ENCODE results near the gene RNF224. TPM values are rescaled to one million over a fixed set of nuclear protein-coding genes. Genes with fewer than 3 reads are reported as not detected.

RNF224 gene
- total and polyA plus RNA-seq, 2 of the 13 experiments (the other 11 are each of a cell fraction or from before 2014, with no cell fraction given) = 0.09 TPM; not detected in 1

DNA sequence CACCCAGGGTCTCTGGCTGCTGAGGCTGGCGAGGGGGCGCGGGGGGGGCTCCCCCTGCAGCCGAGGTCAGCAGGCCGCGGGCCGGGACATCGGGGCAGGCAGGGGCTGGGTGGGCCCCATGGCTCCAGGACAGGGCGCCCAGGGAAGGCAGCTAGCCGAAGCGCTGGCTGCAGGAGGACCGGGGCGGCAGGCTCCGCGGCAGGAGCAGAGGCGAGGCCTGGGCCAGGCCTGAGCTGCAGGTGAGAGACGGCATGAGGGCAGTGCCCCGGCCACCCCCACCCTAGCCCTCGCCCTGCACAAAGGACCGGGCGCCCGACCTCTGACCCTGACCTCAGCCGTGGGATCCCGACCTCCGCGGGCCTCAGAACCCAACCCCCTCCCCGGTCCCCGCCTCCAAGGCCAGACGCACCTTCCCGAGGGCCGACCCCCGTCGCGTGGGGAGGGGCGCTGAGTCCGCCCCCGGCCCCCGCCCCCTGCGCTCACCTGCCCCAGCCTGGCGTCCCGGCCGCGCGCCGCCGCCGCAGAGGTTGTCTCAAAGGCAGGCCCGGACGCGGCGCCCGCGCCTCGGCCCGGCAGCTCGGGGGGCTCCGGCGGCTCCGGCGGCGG is 5.7 kb upstream of the RNF224 start (continued):
- TF ChIP-seq, protein P1, sequence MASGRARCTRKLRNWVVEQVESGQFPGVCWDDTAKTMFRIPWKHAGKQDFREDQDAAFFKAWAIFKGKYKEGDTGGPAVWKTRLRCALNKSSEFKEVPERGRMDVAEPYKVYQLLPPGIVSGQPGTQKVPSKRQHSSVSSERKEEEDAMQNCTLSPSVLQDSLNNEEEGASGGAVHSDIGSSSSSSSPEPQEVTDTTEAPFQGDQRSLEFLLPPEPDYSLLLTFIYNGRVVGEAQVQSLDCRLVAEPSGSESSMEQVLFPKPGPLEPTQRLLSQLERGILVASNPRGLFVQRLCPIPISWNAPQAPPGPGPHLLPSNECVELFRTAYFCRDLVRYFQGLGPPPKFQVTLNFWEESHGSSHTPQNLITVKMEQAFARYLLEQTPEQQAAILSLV (CRISPR knock-in tag; IDR thresholded peaks at IDR 0.05; ENCODE audit: borderline replicate concordance) = 0 out of 2 replicates have a peak, but pooled peaks have one; percentile 60
- TF ChIP-seq RAD21 (CRISPR knock-in tag; IDR thresholded peaks at IDR 0.05) (no peak), KAT7 (CRISPR knock-in tag; IDR thresholded peaks at IDR 0.05; ENCODE audit: borderline replicate concordance) (no peak), YEATS4 (CRISPR knock-in tag; IDR thresholded peaks at IDR 0.05; ENCODE audit: borderline replicate concordance) (peak; percentile 33; the same call in 1 of the 2 replicates), LCORL (IDR thresholded peaks at IDR 0.05) (no peak), LCORL (CRISPR knock-in tag; IDR thresholded peaks at IDR 0.05) (peak; percentile 29; the same call in 1 of the 2 replicates), ISX (CRISPR knock-in tag; conservative IDR thresholded peaks at IDR 0.05) (no peak), HNRNPL (IDR thresholded peaks at IDR 0.05; ENCODE audit: low read depth, low read length) (peak; percentile 92), ZNF562 (CRISPR knock-in tag; IDR thresholded peaks at IDR 0.05; ENCODE audit: borderline replicate concordance) (no peak), RXRA (CRISPR knock-in tag; IDR thresholded peaks at IDR 0.05) (peak; percentile 83), BRD4 (CRISPR knock-in tag; IDR thresholded peaks at IDR 0.05) (no peak), HDAC1 (CRISPR knock-in tag; IDR thresholded peaks at IDR 0.05) (peak; percentile 63; the same call in 1 of the 2 replicates), EZH2 (conservative IDR thresholded peaks at IDR 0.05; ENCODE audit: low read depth, low read length) (no peak), ZNF337 (CRISPR knock-in tag; IDR thresholded peaks at IDR 0.05; ENCODE audit: borderline replicate concordance, low read depth) (no peak)
- TF ChIP-seq, protein P2, sequence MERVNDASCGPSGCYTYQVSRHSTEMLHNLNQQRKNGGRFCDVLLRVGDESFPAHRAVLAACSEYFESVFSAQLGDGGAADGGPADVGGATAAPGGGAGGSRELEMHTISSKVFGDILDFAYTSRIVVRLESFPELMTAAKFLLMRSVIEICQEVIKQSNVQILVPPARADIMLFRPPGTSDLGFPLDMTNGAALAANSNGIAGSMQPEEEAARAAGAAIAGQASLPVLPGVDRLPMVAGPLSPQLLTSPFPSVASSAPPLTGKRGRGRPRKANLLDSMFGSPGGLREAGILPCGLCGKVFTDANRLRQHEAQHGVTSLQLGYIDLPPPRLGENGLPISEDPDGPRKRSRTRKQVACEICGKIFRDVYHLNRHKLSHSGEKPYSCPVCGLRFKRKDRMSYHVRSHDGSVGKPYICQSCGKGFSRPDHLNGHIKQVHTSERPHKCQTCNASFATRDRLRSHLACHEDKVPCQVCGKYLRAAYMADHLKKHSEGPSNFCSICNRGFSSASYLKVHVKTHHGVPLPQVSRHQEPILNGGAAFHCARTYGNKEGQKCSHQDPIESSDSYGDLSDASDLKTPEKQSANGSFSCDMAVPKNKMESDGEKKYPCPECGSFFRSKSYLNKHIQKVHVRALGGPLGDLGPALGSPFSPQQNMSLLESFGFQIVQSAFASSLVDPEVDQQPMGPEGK (CRISPR knock-in tag; IDR thresholded peaks at IDR 0.05) = peak; percentile 95
- TF ChIP-seq, protein P3, sequence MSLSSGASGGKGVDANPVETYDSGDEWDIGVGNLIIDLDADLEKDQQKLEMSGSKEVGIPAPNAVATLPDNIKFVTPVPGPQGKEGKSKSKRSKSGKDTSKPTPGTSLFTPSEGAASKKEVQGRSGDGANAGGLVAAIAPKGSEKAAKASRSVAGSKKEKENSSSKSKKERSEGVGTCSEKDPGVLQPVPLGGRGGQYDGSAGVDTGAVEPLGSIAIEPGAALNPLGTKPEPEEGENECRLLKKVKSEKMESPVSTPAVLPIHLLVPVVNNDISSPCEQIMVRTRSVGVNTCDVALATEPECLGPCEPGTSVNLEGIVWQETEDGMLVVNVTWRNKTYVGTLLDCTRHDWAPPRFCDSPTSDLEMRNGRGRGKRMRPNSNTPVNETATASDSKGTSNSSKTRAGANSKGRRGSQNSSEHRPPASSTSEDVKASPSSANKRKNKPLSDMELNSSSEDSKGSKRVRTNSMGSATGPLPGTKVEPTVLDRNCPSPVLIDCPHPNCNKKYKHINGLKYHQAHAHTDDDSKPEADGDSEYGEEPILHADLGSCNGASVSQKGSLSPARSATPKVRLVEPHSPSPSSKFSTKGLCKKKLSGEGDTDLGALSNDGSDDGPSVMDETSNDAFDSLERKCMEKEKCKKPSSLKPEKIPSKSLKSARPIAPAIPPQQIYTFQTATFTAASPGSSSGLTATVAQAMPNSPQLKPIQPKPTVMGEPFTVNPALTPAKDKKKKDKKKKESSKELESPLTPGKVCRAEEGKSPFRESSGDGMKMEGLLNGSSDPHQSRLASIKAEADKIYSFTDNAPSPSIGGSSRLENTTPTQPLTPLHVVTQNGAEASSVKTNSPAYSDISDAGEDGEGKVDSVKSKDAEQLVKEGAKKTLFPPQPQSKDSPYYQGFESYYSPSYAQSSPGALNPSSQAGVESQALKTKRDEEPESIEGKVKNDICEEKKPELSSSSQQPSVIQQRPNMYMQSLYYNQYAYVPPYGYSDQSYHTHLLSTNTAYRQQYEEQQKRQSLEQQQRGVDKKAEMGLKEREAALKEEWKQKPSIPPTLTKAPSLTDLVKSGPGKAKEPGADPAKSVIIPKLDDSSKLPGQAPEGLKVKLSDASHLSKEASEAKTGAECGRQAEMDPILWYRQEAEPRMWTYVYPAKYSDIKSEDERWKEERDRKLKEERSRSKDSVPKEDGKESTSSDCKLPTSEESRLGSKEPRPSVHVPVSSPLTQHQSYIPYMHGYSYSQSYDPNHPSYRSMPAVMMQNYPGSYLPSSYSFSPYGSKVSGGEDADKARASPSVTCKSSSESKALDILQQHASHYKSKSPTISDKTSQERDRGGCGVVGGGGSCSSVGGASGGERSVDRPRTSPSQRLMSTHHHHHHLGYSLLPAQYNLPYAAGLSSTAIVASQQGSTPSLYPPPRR (CRISPR knock-in tag; IDR thresholded peaks at IDR 0.05; ENCODE audit: borderline replicate concordance) = 0 out of 2 replicates have a peak, but pooled peaks have one; percentile 26
- TF ChIP-seq, protein P4, sequence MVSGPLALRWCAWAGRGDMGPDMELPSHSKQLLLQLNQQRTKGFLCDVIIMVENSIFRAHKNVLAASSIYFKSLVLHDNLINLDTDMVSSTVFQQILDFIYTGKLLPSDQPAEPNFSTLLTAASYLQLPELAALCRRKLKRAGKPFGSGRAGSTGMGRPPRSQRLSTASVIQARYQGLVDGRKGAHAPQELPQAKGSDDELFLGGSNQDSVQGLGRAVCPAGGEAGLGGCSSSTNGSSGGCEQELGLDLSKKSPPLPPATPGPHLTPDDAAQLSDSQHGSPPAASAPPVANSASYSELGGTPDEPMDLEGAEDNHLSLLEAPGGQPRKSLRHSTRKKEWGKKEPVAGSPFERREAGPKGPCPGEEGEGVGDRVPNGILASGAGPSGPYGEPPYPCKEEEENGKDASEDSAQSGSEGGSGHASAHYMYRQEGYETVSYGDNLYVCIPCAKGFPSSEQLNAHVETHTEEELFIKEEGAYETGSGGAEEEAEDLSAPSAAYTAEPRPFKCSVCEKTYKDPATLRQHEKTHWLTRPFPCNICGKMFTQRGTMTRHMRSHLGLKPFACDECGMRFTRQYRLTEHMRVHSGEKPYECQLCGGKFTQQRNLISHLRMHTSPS (CRISPR knock-in tag; IDR thresholded peaks at IDR 0.05; ENCODE audit: low read depth) = peak; percentile 76
- TF ChIP-seq, protein P5, sequence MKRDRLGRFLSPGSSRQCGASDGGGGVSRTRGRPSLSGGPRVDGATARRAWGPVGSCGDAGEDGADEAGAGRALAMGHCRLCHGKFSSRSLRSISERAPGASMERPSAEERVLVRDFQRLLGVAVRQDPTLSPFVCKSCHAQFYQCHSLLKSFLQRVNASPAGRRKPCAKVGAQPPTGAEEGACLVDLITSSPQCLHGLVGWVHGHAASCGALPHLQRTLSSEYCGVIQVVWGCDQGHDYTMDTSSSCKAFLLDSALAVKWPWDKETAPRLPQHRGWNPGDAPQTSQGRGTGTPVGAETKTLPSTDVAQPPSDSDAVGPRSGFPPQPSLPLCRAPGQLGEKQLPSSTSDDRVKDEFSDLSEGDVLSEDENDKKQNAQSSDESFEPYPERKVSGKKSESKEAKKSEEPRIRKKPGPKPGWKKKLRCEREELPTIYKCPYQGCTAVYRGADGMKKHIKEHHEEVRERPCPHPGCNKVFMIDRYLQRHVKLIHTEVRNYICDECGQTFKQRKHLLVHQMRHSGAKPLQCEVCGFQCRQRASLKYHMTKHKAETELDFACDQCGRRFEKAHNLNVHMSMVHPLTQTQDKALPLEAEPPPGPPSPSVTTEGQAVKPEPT (CRISPR knock-in tag; IDR thresholded peaks at IDR 0.05; ENCODE audit: low read depth) = no peak
